Measurements from ENCODE around the gene SOX10.
A peak's percentile ranks its signal among the peaks of the same experiment; 100 is the strongest.

The SOX10 gene

GRCh38 chr22:37983860-37984791 is at the start of gene SOX10:
Gene SOX10 (minus strand): TSS chr22:37984555. CDS start chr22:37983784, 771 bp downstream.
- DNase-seq (ENCODE audit: low spot score) = no peak

GRCh38 chr22:38033522-38034277 is 49.3 kb upstream of the SOX10 start:
- no peak for DNase-seq (ENCODE audit: low spot score)

GRCh38 chr22:38032681-38033521 is 48.5 kb upstream of the SOX10 start:
- DNase-seq (ENCODE audit: low spot score) = peak; percentile 53

GRCh38 chr22:38031491-38031890 is 47.1 kb upstream of the SOX10 start:
- no peak for DNase-seq (ENCODE audit: low spot score)

- no peak for DNase-seq (ENCODE audit: low spot score)
These were observed 46.2 kb upstream of the SOX10 start for GRCh38 chr22:38030311-38031133.

- no peak for DNase-seq (ENCODE audit: low spot score)
These were observed 45.5 kb upstream of the SOX10 start for GRCh38 chr22:38029901-38030300.

GRCh38 chr22:38029370-38029769 is 45.0 kb upstream of the SOX10 start:
- DNase-seq (ENCODE audit: low spot score) = no peak

- DNase-seq (ENCODE audit: low spot score) = no peak
These were observed 44.2 kb upstream of the SOX10 start for GRCh38 chr22:38028344-38029130.

GRCh38 chr22:38027487-38027886 is 43.1 kb upstream of the SOX10 start:
- DNase-seq (ENCODE audit: low spot score) = no peak

GRCh38 chr22:38026130-38027111 is 42.1 kb upstream of the SOX10 start:
- DNase-seq (ENCODE audit: low spot score) = no peak

GRCh38 chr22:38025514-38025913 is 41.2 kb upstream of the SOX10 start:
- no peak for DNase-seq (ENCODE audit: low spot score)

- DNase-seq (ENCODE audit: low spot score) = no peak
These were observed 38.7 kb upstream of the SOX10 start for GRCh38 chr22:38023045-38023444.

- no peak for DNase-seq (ENCODE audit: low spot score)
These were observed 36.9 kb upstream of the SOX10 start for GRCh38 chr22:38021206-38021605.

- no peak for DNase-seq (ENCODE audit: low spot score)
These were observed 34.8 kb upstream of the SOX10 start for GRCh38 chr22:38018938-38019827.

- DNase-seq (ENCODE audit: low spot score) = no peak
These were observed 33.9 kb upstream of the SOX10 start for GRCh38 chr22:38017939-38018885.

- peak; percentile 74 for DNase-seq (ENCODE audit: low spot score)
These were observed 33.0 kb upstream of the SOX10 start for GRCh38 chr22:38017272-38017920.
